CD8-positive, alpha-beta memory T cell (primary cell): ENCODE results near the gene PRSS50. TPM values are rescaled to one million over a fixed set of nuclear protein-coding genes. Genes with fewer than 3 reads are reported as not detected.
A peak's percentile ranks its signal among the peaks of the same experiment; 100 is the strongest.

ENCODE experiments used
- CTCF ChIA-PET: fragments of 350-600 bp; sonication (Branson Sonifier 250); formaldehyde crosslinking; loops from one replicate; lab custom pipeline; 2021; ENCODE audit warnings: antibody characterized with exemption; lab: Charles Lee
- POLR2A ChIA-PET: fragments of 350-600 bp; sonication (Branson Sonifier 250); formaldehyde crosslinking; loops from one replicate; lab custom pipeline; 2021; ENCODE audit warnings: antibody characterized with exemption; lab: Charles Lee
- DNase-seq, 5 donors: peaks; one replicate each; pipeline versions ENCODE4 v3.0.0 to v3.0.0-alpha.2; 2020 to 2022; ENCODE audit warnings: mixed read lengths in 1 of 5
- H3K27ac ChIP-seq: one replicate; pipeline ENCODE4 v1.7.0; 2013; ENCODE audit warnings: low read depth, mild to moderate bottlenecking, low read length, moderate library complexity
- H3K27me3 ChIP-seq: 2 replicates; pipeline ENCODE4 v1.7.0; 2013; ENCODE audit warnings: low read length, mild to moderate bottlenecking; ENCODE audit not compliant: insufficient read depth, poor library complexity, severe bottlenecking
- H3K36me3 ChIP-seq: 2 replicates; pipeline ENCODE4 v1.7.0; 2013; ENCODE audit warnings: mild to moderate bottlenecking, low read length, moderate library complexity; ENCODE audit not compliant: insufficient read depth
- H3K4me1 ChIP-seq: 2 replicates; pipeline ENCODE4 v1.7.0; 2013; ENCODE audit warnings: mild to moderate bottlenecking, low read length, moderate library complexity; ENCODE audit not compliant: insufficient read depth
- H3K4me3 ChIP-seq: 2 replicates; pipeline ENCODE4 v1.7.0; 2013; ENCODE audit warnings: mild to moderate bottlenecking, low read length
- H3K9me3 ChIP-seq: 2 replicates; pipeline ENCODE4 v1.7.0; 2013; ENCODE audit warnings: mild to moderate bottlenecking, low read length
- H3K27ac Mint-ChIP-seq, 8 donors: one replicate each; pipeline ENCODE4 v1.8.0; 2020 to 2021; ENCODE audit warnings: mixed read lengths in 8 of 8, mild to moderate bottlenecking in 6 of 8, inconsistent platforms in 3 of 8, moderate library complexity in 3 of 8
- H3K27me3 Mint-ChIP-seq, 2 donors: one replicate each; pipeline ENCODE4 v1.8.0; 2020 to 2021; ENCODE audit warnings: mixed read lengths in 2 of 2, mild to moderate bottlenecking in 1 of 2, moderate library complexity in 1 of 2
- H3K36me3 Mint-ChIP-seq, 3 donors: one replicate each; pipeline ENCODE4 v1.8.0; 2020 to 2021; ENCODE audit warnings: mixed read lengths in 3 of 3, inconsistent platforms in 1 of 3, mild to moderate bottlenecking in 1 of 3
- H3K4me1 Mint-ChIP-seq, 3 donors: one replicate each; pipeline ENCODE4 v1.8.0; 2020 to 2021; ENCODE audit warnings: mixed read lengths in 3 of 3, inconsistent platforms in 1 of 3, mild to moderate bottlenecking in 1 of 3
- H3K4me3 Mint-ChIP-seq, 7 donors: one replicate each; pipeline ENCODE4 v1.8.0; 2020 to 2021; ENCODE audit warnings: mixed read lengths in 7 of 7, mild to moderate bottlenecking in 6 of 7, moderate library complexity in 4 of 7, inconsistent platforms in 2 of 7
- H3K9me3 Mint-ChIP-seq, 5 donors: one replicate each; pipeline ENCODE4 v1.8.0; 2020 to 2022; ENCODE audit warnings: mixed read lengths in 5 of 5, mild to moderate bottlenecking in 3 of 5, moderate library complexity in 2 of 5, inconsistent platforms in 1 of 5
- polyA plus RNA-seq: library from polyadenylated mRNA; unstranded; fragments of 300-500 nt; fragmentation: Illumina TruSeq; gene quantifications from one replicate; pipeline ENCODE4 v1.2.3, GENCODE V29; 2021
- total RNA-seq, 2 experiments: library from RNA; stranded (reverse); gene quantifications; one replicate each; pipeline ENCODE4 v1.2.3, GENCODE V29; 2021

Gene PRSS50
- total and polyA plus RNA-seq, 3 experiments from 2014 or later = 0.13 TPM; not detected in 2

DNA sequence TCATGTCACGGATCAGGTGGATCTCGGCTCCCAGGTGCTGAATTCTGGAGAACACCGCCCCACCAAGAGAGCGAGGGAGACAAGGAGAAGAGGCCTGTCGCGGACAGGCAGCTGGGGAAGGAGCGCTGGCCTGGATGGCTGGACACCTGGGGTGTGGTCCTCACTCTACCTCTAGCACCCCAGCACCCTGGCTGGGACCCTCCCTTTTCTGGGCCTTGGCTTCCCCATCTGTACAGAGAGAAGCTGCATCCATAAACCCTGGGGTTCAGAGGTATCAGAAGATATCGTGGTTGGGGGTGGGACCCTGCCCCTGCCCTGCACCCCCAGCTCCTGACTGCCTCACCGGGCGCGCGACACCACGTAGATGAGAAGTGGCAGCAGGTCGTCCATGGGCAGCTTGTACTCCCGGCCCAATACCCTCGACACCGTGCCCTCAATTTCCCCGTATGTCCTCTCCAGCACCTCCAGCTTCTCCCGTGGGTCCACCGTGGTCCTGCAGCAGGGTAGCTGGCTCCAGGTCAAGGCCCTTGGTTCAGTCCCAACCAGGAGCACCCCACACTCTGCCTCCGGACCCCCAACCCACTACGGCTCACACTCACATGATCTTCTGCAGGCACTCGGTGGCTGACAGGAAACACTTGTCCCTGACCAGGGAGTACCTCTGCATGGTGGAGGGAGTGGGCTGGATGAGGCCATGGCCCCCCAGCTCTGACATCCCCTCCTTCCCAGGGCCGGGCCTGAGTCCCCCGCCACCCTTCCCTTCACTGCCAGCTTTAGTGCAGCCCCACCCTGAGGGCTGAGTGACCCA lies 45.9 kb downstream of the PRSS50 start:
- Histone ChIP-seq H3K27ac (no peak overlapping the region), H3K9me3 (no peaks in the 10 kb centered on the region), H3K4me3 (no peak overlapping the region), H3K4me1 (no peaks in the 10 kb centered on the region), H3K27me3 (no peaks in the 10 kb centered on the region), H3K36me3 (no peaks in the 10 kb centered on the region)
- POLR2A ChIA-PET = no interaction called here
- Mint-ChIP-seq H3K36me3 (peaks cover 0 to 1% (median 0%) of the 10 kb centered on the region in 3 donors), H3K27me3 (peaks cover 0 to under 1% of the 10 kb centered on the region in 2 donors), H3K4me3 (no peak overlapping the region), H3K4me1 (no peaks in the 10 kb centered on the region), H3K27ac (peak overlapping the region in 1 of 8 donors; percentile 75), H3K9me3 (no peaks in the 10 kb centered on the region)
- CTCF ChIA-PET = no interaction called here
- DNase-seq = peak in 1 of 5 donors; percentile 35

DNA sequence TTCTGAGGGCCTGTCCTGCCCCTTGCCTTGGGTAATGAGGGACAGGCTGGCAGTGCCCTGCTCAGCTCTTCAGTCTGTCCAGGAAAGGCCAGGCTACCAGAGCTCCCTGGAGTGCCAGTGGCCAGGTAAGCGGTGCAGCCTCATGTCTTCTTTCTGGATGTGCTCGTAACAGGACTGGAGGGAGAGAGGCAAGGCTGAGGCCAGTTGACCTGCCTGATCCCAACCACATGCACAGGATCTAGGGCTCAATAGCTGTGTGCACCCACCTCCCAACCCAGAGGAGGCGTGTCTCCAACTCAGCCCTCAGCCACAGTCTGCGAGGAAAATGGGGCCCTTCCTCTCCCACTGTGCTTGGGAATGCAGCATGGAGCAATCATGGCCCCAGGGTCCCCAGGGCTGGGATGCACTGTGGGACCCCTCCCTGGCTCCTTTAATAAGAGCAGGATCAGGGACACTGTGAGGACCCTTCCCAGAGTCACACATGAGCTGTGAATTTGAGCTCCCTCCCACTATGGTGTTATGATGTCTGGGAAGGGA lies 46.7 kb downstream of the PRSS50 start:
- DNase-seq = peak in 1 of 5 donors; percentile 30
- no peaks in the 10 kb centered on the region for H3K27me3 ChIP-seq
- Mint-ChIP-seq H3K27ac (no peak overlapping the region), H3K4me1 (no peaks in the 10 kb centered on the region), H3K27me3 (peaks cover 0 to 1% of the 10 kb centered on the region in 2 donors), H3K36me3 (peaks cover 0 to 1% (median 0%) of the 10 kb centered on the region in 3 donors), H3K4me3 (no peak overlapping the region), H3K9me3 (no peaks in the 10 kb centered on the region)
- H3K36me3 ChIP-seq = no peaks in the 10 kb centered on the region
- H3K4me1 ChIP-seq = no peaks in the 10 kb centered on the region
- no peak overlapping the region for H3K4me3 ChIP-seq
- POLR2A ChIA-PET = no interaction called here
- H3K27ac ChIP-seq = no peak overlapping the region
- H3K9me3 ChIP-seq = no peaks in the 10 kb centered on the region
- CTCF ChIA-PET = no interaction called here

DNA sequence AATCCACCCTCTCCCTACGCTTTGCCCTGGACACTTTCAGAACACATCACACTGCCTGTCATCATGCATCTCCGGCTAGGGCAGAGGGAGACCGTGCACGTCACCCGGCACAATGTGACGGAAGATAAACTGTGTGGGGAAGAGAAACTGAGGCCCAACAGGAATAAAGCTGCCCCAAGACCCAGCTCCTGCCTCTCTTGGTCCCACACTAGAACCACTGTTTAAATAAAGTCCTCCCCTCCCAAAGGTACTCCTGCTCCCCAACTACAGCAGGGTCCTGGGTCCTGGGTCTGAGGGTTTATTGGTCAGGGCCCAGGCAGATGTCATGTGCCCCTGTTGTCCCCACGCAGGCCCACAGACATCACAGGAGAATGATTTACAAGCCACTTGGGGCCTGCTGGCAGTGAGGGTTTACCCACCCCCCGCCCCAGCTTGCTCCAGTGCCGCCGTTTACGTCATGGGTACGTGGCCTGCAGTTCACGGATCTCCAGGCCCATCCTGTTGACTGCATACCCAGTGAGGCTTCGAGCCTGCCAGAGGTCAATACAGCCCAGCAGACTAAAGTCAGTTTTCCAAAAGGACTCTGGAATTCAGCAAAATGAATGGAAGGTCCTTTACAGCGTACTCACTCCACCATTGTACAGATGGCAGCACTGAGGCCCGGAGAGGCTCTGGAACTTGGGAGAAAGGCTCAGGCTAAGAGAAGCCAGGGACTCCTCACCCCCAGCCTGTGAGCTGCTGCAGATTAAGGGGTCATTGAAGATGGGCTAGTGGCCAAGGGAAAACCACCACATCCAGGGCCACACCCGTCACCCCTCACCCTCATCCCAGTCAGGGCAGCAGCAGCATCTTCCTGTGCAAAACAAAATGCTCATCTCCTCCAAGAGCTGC lies 47.4 kb downstream of the PRSS50 start:
- Histone ChIP-seq H3K9me3 (no peaks in the 10 kb centered on the region), H3K27ac (no peak overlapping the region), H3K27me3 (no peaks in the 10 kb centered on the region), H3K36me3 (no peaks in the 10 kb centered on the region), H3K4me1 (no peaks in the 10 kb centered on the region), H3K4me3 (no peak overlapping the region)
- peaks cover 0 to 1% (median 0%) of the 10 kb centered on the region in 3 donors for H3K36me3 Mint-ChIP-seq
- peaks cover 0 to 1% of the 10 kb centered on the region in 2 donors for H3K27me3 Mint-ChIP-seq
- H3K4me1 Mint-ChIP-seq = no peaks in the 10 kb centered on the region
- no peak for DNase-seq
- H3K9me3 Mint-ChIP-seq = no peaks in the 10 kb centered on the region
- H3K4me3 Mint-ChIP-seq = no peak overlapping the region
- H3K27ac Mint-ChIP-seq = no peak overlapping the region
- POLR2A ChIA-PET = no interaction called here
- CTCF ChIA-PET = interaction anchor here (1.7 kb wide), 1 partner anchor 17 kb away, joined by 4 read pairs; no protein-coding TSS in a partner anchor

DNA sequence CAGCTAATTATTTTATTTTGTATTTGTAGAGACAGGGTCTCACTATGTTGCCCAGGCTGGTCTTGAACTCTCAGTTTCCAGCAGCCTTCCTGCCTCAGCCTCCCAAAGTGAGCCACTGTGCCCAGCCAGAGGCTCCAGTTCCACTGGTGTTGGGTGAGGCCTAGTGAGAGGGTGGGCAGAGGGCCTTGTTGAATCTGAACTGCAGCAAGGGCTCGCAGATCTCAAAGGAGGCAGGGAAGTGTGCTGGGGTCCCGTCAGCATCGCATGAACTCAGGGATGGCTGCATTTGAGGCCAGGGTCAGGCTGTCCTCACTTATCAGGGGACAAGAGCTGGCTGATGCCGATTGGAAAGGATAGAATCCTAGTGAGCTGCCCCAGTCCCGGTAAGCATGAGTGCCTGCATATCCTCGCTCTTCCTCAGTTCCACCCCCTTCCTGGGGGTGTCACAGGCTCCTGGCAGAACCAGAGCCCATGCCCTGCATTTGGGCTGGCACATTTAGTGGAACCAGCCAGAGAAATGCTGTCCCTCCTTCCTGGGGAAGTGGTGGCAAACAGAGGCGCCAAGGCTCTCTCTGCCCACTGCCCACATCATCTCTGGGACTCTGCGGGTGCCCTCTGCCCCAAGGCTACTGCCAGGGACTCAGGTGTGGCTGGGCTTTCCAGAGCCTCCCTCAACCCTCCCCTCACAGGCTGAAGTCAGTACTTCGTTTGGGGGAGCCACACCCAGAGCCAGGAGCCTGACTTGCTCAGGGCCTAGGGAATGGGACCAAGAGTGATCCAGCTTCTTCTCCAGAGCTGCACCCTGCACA lies 48.3 kb downstream of the PRSS50 start:
- no peaks in the 10 kb centered on the region for H3K4me1 Mint-ChIP-seq
- H3K4me3 Mint-ChIP-seq = peak overlapping the region in 1 of 7 donors; percentile 22
- no peak for DNase-seq
- no peak overlapping the region for H3K27ac Mint-ChIP-seq
- Histone ChIP-seq H3K27me3 (no peaks in the 10 kb centered on the region), H3K4me1 (no peaks in the 10 kb centered on the region), H3K4me3 (no peak overlapping the region), H3K36me3 (no peaks in the 10 kb centered on the region), H3K27ac (no peak overlapping the region), H3K9me3 (no peaks in the 10 kb centered on the region)
- H3K27me3 Mint-ChIP-seq = peaks cover 0 to 1% of the 10 kb centered on the region in 2 donors
- ChIA-PET CTCF (interaction anchor here (1.7 kb wide), 1 partner anchor 17 kb away, joined by 4 read pairs; no protein-coding TSS in a partner anchor), POLR2A (no interaction called here)
- H3K36me3 Mint-ChIP-seq = peaks cover 0 to 1% (median 0%) of the 10 kb centered on the region in 3 donors
- no peaks in the 10 kb centered on the region for H3K9me3 Mint-ChIP-seq

DNA sequence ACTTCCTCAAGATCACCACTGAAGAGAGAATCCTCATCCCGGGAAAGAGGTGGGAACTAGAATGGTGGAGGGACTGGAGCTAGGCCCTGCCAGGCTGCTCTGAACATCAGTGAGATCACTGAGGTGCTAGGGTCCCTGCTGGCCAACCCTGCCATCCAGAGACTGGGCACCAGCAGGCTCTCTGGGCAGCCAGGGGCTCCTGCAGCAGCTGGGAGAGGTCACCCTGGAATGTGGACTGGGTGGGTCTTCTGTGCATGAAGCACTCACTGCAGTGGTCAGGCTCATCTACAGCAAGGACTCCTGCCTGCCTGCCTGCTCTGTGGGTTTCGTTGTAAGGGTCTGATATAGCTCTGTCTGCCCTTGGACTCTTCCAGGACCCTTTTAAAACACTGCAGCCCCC lies 49.1 kb downstream of the PRSS50 start:
- H3K27me3 ChIP-seq = no peaks in the 10 kb centered on the region
- H3K27ac ChIP-seq = no peak overlapping the region
- H3K9me3 ChIP-seq = no peaks in the 10 kb centered on the region
- Mint-ChIP-seq H3K27me3 (peaks cover 0 to 3% of the 10 kb centered on the region in 2 donors), H3K9me3 (no peaks in the 10 kb centered on the region), H3K27ac (no peak overlapping the region), H3K36me3 (peaks cover 0 to 1% (median 0%) of the 10 kb centered on the region in 3 donors), H3K4me3 (no peak overlapping the region), H3K4me1 (no peaks in the 10 kb centered on the region)
- H3K36me3 ChIP-seq = no peaks in the 10 kb centered on the region
- no peak overlapping the region for H3K4me3 ChIP-seq
- no peak for DNase-seq
- ChIA-PET POLR2A (no interaction called here), CTCF (interaction anchor here (1.7 kb wide), 1 partner anchor 18 kb away, joined by 4 read pairs; no protein-coding TSS in a partner anchor)
- H3K4me1 ChIP-seq = no peaks in the 10 kb centered on the region

DNA sequence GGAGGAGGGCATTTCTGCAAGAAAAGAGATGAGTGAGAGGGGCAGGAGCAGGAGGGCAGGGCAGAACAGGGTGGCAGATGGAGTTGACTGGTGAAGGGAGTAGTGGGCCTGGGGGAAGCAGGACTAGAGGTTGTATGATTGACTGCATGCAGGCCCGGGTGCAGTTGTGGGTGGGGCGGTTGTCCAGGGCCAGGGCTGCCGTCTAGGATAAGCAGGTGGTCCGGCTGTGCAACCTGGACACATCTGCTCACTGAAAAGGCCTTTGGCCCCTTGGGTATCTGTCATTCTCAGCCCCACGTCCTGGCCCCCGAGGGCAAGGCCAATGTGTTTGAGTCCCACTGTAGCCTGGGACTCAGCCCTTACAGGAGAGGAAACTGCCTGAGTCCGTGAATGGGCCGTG lies 49.6 kb downstream of the PRSS50 start:
- no peaks in the 10 kb centered on the region for H3K36me3 Mint-ChIP-seq
- peak overlapping the region in 1 of 8 donors; percentile 41 for H3K27ac Mint-ChIP-seq
- ChIA-PET POLR2A (no interaction called here), CTCF (no interaction called here)
- H3K9me3 Mint-ChIP-seq = peaks cover 0 to 2% (median 0%) of the 10 kb centered on the region in 5 donors
- no peaks in the 10 kb centered on the region for H3K4me1 Mint-ChIP-seq
- no peak overlapping the region for H3K4me3 Mint-ChIP-seq
- H3K9me3 ChIP-seq = no peaks in the 10 kb centered on the region
- H3K27me3 Mint-ChIP-seq = peaks cover 0 to 6% of the 10 kb centered on the region in 2 donors
- H3K27me3 ChIP-seq = no peaks in the 10 kb centered on the region
- H3K4me1 ChIP-seq = no peaks in the 10 kb centered on the region
- H3K27ac ChIP-seq = no peak overlapping the region
- no peak for DNase-seq
- H3K36me3 ChIP-seq = no peaks in the 10 kb centered on the region
- H3K4me3 ChIP-seq = no peak overlapping the region

DNA sequence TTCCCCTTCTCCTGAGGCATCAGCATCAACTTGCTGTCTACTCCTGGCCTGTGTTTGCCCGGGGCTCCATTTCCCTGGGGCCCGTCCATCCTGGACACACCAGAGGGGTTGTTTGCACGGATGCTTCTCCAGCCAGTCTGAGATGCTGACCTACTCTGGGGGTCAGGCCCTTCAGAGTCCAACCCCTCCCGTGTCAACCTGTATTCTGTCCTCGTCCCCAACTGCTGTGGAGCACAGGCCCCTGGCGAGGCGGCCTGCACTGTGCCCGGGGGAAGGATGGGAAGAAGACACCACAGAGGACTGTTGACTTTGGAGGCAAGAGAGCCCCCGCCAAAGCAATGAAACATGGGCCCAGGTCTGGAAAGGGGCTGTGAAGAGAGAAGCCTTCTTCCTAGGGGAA lies 50.0 kb downstream of the PRSS50 start:
- Histone ChIP-seq H3K27ac (no peak overlapping the region), H3K36me3 (no peaks in the 10 kb centered on the region), H3K4me1 (no peaks in the 10 kb centered on the region), H3K27me3 (no peaks in the 10 kb centered on the region), H3K4me3 (no peak overlapping the region), H3K9me3 (no peaks in the 10 kb centered on the region)
- POLR2A ChIA-PET = no interaction called here
- Mint-ChIP-seq H3K9me3 (peaks cover 0 to 2% (median 0%) of the 10 kb centered on the region in 5 donors), H3K36me3 (no peaks in the 10 kb centered on the region), H3K4me3 (no peak overlapping the region), H3K4me1 (no peaks in the 10 kb centered on the region), H3K27me3 (peaks cover under 1 to 6% of the 10 kb centered on the region in 2 donors), H3K27ac (peak overlapping the region in 1 of 8 donors; percentile 41)
- DNase-seq = no peak
- CTCF ChIA-PET = no interaction called here
